Endothelial cell of umbilical vein (primary cell): ENCODE data around the gene ERGIC2. TPM values are rescaled to one million over a fixed set of nuclear protein-coding genes. Genes with fewer than 3 reads are reported as not detected.

ENCODE experiments used
- BruUV-seq: library from RNA; stranded (reverse); fragments of 400-500 nt; replicated peaks from 2 replicates; lab custom pipeline; 2021; lab: Mats Ljungman, UMichigan
- CTCF ChIA-PET: fragments of 300-600, 350-600 bp; sonication (Branson Sonifier 250); formaldehyde crosslinking; loops from one replicate; lab custom pipeline; 2021; ENCODE audit warnings: antibody characterized with exemption, inconsistent platforms; lab: Charles Lee
- POLR2A ChIA-PET: fragments of 300-600, 350-600 bp; sonication (Branson Sonifier 250); formaldehyde crosslinking; loops from one replicate; lab custom pipeline; 2021; ENCODE audit warnings: antibody characterized with exemption, inconsistent platforms; lab: Charles Lee
- DNase-seq: peaks from one replicate; pipeline ENCODE4 v3.0.0-alpha.2; 2011; ENCODE audit warnings: low read depth, low spot score
- FAIRE-seq: peaks from 2 replicates; lab custom pipeline; 2011; peaks lifted over from hg19 to GRCh38; lab: Jason Lieb, UNC
- H2AFZ ChIP-seq: 2 replicates; pipeline ENCODE4 v1.6.0; 2012; ENCODE audit warnings: low read depth, low read length, control low read depth, inconsistent platforms
- H3K27ac ChIP-seq: 2 replicates; pipeline ENCODE4 v1.5.1; 2011; ENCODE audit warnings: low read depth, mild to moderate bottlenecking, control low read depth, low read length, moderate library complexity; ENCODE audit not compliant: insufficient read depth
- H3K27me3 ChIP-seq, 2 experiments: 2 replicates each; pipeline versions ENCODE4 v1.6.0 to v1.6.1; 2011; ENCODE audit warnings: low read length in 2 of 2, mixed read lengths in 1 of 2; ENCODE audit not compliant: control insufficient read depth in 2 of 2, insufficient read depth in 2 of 2
- H3K36me3 ChIP-seq, 2 experiments: 2 replicates in 1 of 2; 3 replicates in 1 of 2; pipeline ENCODE4 v1.5.1; 2011; ENCODE audit warnings: low read length in 2 of 2, mild to moderate bottlenecking in 1 of 2, moderate library complexity in 1 of 2; ENCODE audit not compliant: control insufficient read depth in 2 of 2, insufficient read depth in 2 of 2; ENCODE audit errors: extremely low read depth in 1 of 2
- H3K4me1 ChIP-seq: 3 replicates; pipeline ENCODE4 v1.5.1; 2011; ENCODE audit warnings: mild to moderate bottlenecking, low read length; ENCODE audit not compliant: control insufficient read depth, insufficient read depth; ENCODE audit errors: extremely low read depth
- H3K4me2 ChIP-seq: 2 replicates; pipeline ENCODE4 v1.6.1; 2011; ENCODE audit warnings: low read length, control low read depth, mixed read lengths; ENCODE audit not compliant: insufficient read depth
- H3K4me3 ChIP-seq, 3 experiments: fragments of 200-600 bp in 1 of 3; sonication (generic), shearing (Covaris generic) in 1 of 3; replicated peaks in 1 of 3; 2 replicates each; pipeline ENCODE4 v1.5.1; 2011 to 2016; ENCODE audit warnings: control low read depth in 3 of 3, low read length in 3 of 3, mild to moderate bottlenecking in 2 of 3, inconsistent platforms in 1 of 3, low read depth in 1 of 3, moderate library complexity in 1 of 3; ENCODE audit not compliant: insufficient read depth in 1 of 3
- H3K79me2 ChIP-seq: 2 replicates; pipeline ENCODE4 v1.6.0; 2012; ENCODE audit warnings: low read length, inconsistent platforms; ENCODE audit not compliant: control insufficient read depth, insufficient read depth
- H3K9ac ChIP-seq: replicated peaks from 2 replicates; pipeline ENCODE3; 2011; ENCODE audit warnings: low read length, control low read depth; ENCODE audit not compliant: insufficient read depth; ENCODE audit errors: extremely low read depth
- H3K9me1 ChIP-seq: replicated peaks from 3 replicates; pipeline ENCODE4 v1.6.0; 2011; ENCODE audit warnings: mild to moderate bottlenecking, low read length; ENCODE audit not compliant: control insufficient read depth, insufficient read depth; ENCODE audit errors: extremely low read depth
- H3K9me3 ChIP-seq: replicated peaks from 2 replicates; pipeline ENCODE4 v1.5.1; 2012; ENCODE audit warnings: low read length, inconsistent platforms; ENCODE audit not compliant: control insufficient read depth, insufficient read depth
- H4K20me1 ChIP-seq: replicated peaks from 2 replicates; pipeline ENCODE3; 2011; ENCODE audit warnings: mild to moderate bottlenecking, low read length; ENCODE audit not compliant: control insufficient read depth, insufficient read depth; ENCODE audit errors: extremely low read depth
- EZH2 ChIP-seq: IDR thresholded peaks from 2 replicates; pipeline ENCODE4 v1.6.1; 2012; ENCODE audit warnings: borderline replicate concordance, low read depth, mild to moderate bottlenecking, moderate library complexity, low read length, inconsistent platforms; ENCODE audit not compliant: severe bottlenecking
- FOS ChIP-seq: IDR thresholded peaks from 2 replicates; pipeline ENCODE4 v1.6.1; 2011; ENCODE audit warnings: mild to moderate bottlenecking, low read length, moderate library complexity, borderline replicate concordance; ENCODE audit not compliant: insufficient read depth
- GATA2 ChIP-seq: IDR thresholded peaks from 2 replicates; pipeline ENCODE4 v1.7.0; 2011; ENCODE audit warnings: low read depth, mild to moderate bottlenecking, moderate library complexity, mixed read lengths, low read length; ENCODE audit not compliant: insufficient read length, insufficient read depth
- JUN ChIP-seq: IDR thresholded peaks from 2 replicates; pipeline ENCODE4 v1.6.1; 2011; ENCODE audit warnings: borderline replicate concordance, low read depth; ENCODE audit not compliant: insufficient read length, insufficient read depth
- MYC ChIP-seq: IDR thresholded peaks from one replicate; pipeline ENCODE4 v1.6.1; 2011; ENCODE audit warnings: mild to moderate bottlenecking, low read depth, low read length
- POLR2A ChIP-seq: IDR thresholded peaks from 2 replicates; pipeline ENCODE4 v1.6.1; 2012; ENCODE audit warnings: low read depth, mild to moderate bottlenecking, control low read depth, low read length
- POLR2AphosphoS5 ChIP-seq: IDR thresholded peaks from 2 replicates; pipeline ENCODE4 v1.6.1; 2012; ENCODE audit warnings: low read depth, mild to moderate bottlenecking, control low read depth, low read length, moderate library complexity; ENCODE audit not compliant: insufficient read depth
- dilution Hi-C: fragments of 300-500 bp; cut with MboI; formaldehyde crosslinking; loops from one replicate; pipeline ENCODE4 v1.15.0; 2019; ENCODE audit warnings: low sequenced_read_pairs; ENCODE audit not compliant: extremely low pct_ligation_motif_present
- intact Hi-C: fragments of 100-400 bp; cut with micrococcal nuclease; formaldehyde crosslinking; loops from one replicate; pipeline ENCODE4 v1.10.0; 2022
- polyA plus RNA-seq, 4 experiments: library from polyadenylated mRNA; depleted of rRNA in 3 of 4; stranded (reverse) in 3 of 4; unstranded in 1 of 4; fragments of >200 nt; gene quantifications; 2 replicates each; pipeline versions ENCODE4 v1.2.1 to v1.2.3, GENCODE V29; 2011 to 2012; ENCODE audit warnings: missing spikeins in 1 of 4
- total RNA-seq: library from RNA; stranded (reverse); gene quantifications from 2 replicates; pipeline ENCODE4 v1.2.3, GENCODE V29; 2021
- TF ChIP-seq, protein P1 (sequence below), 2 donors: IDR thresholded peaks; 1 replicate in 1 of 2; 2 replicates in 1 of 2; pipeline ENCODE4 v1.5.1; 2011; ENCODE audit warnings: low read length in 2 of 2, mild to moderate bottlenecking in 2 of 2, moderate library complexity in 2 of 2, control low read depth in 1 of 2, inconsistent platforms in 1 of 2, low read depth in 1 of 2; ENCODE audit not compliant: insufficient read depth in 1 of 2; ENCODE audit errors: extremely low read depth in 1 of 2
- TF ChIP-seq, protein P2 (sequence below): IDR thresholded peaks from 2 replicates; pipeline ENCODE4 v1.6.1; 2011; ENCODE audit not compliant: insufficient read depth, insufficient read length

ERGIC2 gene
- total and polyA plus RNA-seq, 2 donors (not counting 3 experiments of a cell fraction or from before 2014, with no cell fraction given), result 20.3 to 60.6 TPM

DNA sequence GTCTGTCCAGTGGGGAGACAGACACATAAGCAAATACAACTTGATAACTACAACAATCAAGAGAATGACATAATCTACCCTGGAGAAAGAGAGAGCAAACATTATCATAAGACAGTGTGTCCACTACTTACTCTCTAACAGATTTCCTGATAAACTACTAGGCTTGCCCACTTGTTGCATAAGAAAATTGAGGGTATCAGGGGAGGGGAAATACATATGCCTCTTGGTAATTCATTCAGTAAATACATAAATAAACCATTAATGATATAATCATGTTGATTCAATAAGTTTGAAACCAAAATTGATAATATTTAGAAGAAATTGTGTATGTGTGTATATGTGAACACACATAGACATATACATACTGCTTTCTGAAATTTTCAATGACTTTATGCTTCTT, 76.6 kb downstream of the ERGIC2 start:
- Histone ChIP-seq H3K27ac (no peak overlapping the region), H3K4me1 (no peaks in the 10 kb centered on the region), H3K79me2 (no peaks in the 10 kb centered on the region), H3K36me3 (peaks cover 0 to 2% of the 10 kb centered on the region in 2 experiments), H3K9me3 (no peaks in the 10 kb centered on the region), H3K4me2 (no peak overlapping the region), H3K9ac (no peak overlapping the region), H3K9me1 (no peaks in the 10 kb centered on the region), H3K4me3 (no peak overlapping the region), H4K20me1 (no peaks in the 10 kb centered on the region), H2AFZ (no peak overlapping the region), H3K27me3 (no peaks in the 10 kb centered on the region)
- CTCF ChIA-PET, result no interaction called here
- intact Hi-C loops, result loop anchor here (10.0 kb wide), 1 partner anchor 210 kb away; no protein-coding TSS in a partner anchor
- no peak for FAIRE-seq
- POLR2A ChIA-PET, result no interaction called here
- dilution Hi-C loops, result no loop called here
- no peak for TF ChIP-seq POLR2AphosphoS5
- TF ChIP-seq GATA2, result no peak
- TF ChIP-seq, protein P1, sequence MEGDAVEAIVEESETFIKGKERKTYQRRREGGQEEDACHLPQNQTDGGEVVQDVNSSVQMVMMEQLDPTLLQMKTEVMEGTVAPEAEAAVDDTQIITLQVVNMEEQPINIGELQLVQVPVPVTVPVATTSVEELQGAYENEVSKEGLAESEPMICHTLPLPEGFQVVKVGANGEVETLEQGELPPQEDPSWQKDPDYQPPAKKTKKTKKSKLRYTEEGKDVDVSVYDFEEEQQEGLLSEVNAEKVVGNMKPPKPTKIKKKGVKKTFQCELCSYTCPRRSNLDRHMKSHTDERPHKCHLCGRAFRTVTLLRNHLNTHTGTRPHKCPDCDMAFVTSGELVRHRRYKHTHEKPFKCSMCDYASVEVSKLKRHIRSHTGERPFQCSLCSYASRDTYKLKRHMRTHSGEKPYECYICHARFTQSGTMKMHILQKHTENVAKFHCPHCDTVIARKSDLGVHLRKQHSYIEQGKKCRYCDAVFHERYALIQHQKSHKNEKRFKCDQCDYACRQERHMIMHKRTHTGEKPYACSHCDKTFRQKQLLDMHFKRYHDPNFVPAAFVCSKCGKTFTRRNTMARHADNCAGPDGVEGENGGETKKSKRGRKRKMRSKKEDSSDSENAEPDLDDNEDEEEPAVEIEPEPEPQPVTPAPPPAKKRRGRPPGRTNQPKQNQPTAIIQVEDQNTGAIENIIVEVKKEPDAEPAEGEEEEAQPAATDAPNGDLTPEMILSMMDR (IDR thresholded peaks at IDR 0.05; ENCODE audit: extremely low read depth in 1 of 2, insufficient read depth in 1 of 2, low read depth in 1 of 2, low read length in 2 of 2), result no peak
- no peak for TF ChIP-seq EZH2
- TF ChIP-seq, protein P2, sequence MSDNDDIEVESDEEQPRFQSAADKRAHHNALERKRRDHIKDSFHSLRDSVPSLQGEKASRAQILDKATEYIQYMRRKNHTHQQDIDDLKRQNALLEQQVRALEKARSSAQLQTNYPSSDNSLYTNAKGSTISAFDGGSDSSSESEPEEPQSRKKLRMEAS, result no peak
- TF ChIP-seq POLR2A, result no peak
- no peak for TF ChIP-seq MYC
- TF ChIP-seq FOS, result no peak
- no peak for TF ChIP-seq JUN
- DNase-seq, result no peak
- no TSS peak for BruUV-seq
